HG02678 (cell line): Measurements from ENCODE around the gene HIBCH.
"Not testable (repeated sequence)": the region's sequence is repeated elsewhere in the genome, so short reads cannot be mapped to it uniquely, and the experiment has no call there.

Experiments
- ATAC-seq: cut with Tn5 transposase; IDR thresholded peaks from one replicate; pipeline ENCODE4 v1.9.1; 2021; ENCODE audit warnings: mild to moderate bottlenecking, moderate library complexity; ENCODE audit not compliant: unreplicated experiment

Gene HIBCH

GRCh38 chr2:190312635-190313025 is 7.0 kb downstream of the HIBCH start:
- not testable (repeated sequence) for ATAC-seq

GRCh38 chr2:190311893-190312634 is 7.6 kb downstream of the HIBCH start:
- ATAC-seq: no peak

GRCh38 chr2:190308031-190308430 is 11.6 kb downstream of the HIBCH start:
- ATAC-seq: no peak

- ATAC-seq: no peak
Observed at GRCh38 chr2:190304404-190304803, 15.2 kb downstream of the HIBCH start.

GRCh38 chr2:190303647-190304046 is 16.0 kb downstream of the HIBCH start:
- no peak for ATAC-seq

- ATAC-seq: no peak
Observed at GRCh38 chr2:190302052-190302451, 17.6 kb downstream of the HIBCH start.

- ATAC-seq: no peak
Observed at GRCh38 chr2:190301032-190301431, 18.6 kb downstream of the HIBCH start.

GRCh38 chr2:190297880-190298279 is 21.7 kb downstream of the HIBCH start:
- not testable (repeated sequence) for ATAC-seq

GRCh38 chr2:190283783-190284182 is 35.8 kb downstream of the HIBCH start:
- no peak for ATAC-seq

GRCh38 chr2:190280565-190281350 is 38.9 kb downstream of the HIBCH start:
- no peak for ATAC-seq

GRCh38 chr2:190279256-190280134 is 40.1 kb downstream of the HIBCH start:
- not testable (repeated sequence) for ATAC-seq

GRCh38 chr2:190277234-190278112 is 42.2 kb downstream of the HIBCH start:
- ATAC-seq: no peak

GRCh38 chr2:190272457-190272842 is 47.2 kb downstream of the HIBCH start:
- ATAC-seq: no peak

- no peak for ATAC-seq
Observed at GRCh38 chr2:190271783-190272456, 47.7 kb downstream of the HIBCH start.

- no peak for ATAC-seq
Observed at GRCh38 chr2:190270298-190270697, 49.3 kb downstream of the HIBCH start.

GRCh38 chr2:190269699-190270098 is 49.9 kb downstream of the HIBCH start:
- ATAC-seq: not testable (repeated sequence)

GRCh38 chr2:190267302-190267701 is 52.3 kb downstream of the HIBCH start:
- ATAC-seq: no peak

GRCh38 chr2:190266314-190266713 is 53.3 kb downstream of the HIBCH start:
- no peak for ATAC-seq

- no peak for ATAC-seq
Observed at GRCh38 chr2:190261851-190262250, 57.8 kb downstream of the HIBCH start.

- ATAC-seq: no peak
Observed at GRCh38 chr2:190256087-190256486, 63.5 kb downstream of the HIBCH start.
